K562 (cell line): ENCODE results near the gene FEZF1. TPM values are rescaled to one million over a fixed set of nuclear protein-coding genes. Genes with fewer than 3 reads are reported as not detected.

ENCODE experiments used
- ATAC-seq: fragments of 200-7000 bp; cut with Tn5 transposase; 3 replicates; pipeline ENCODE4 v1.9.1; 2020; ENCODE audit warnings: moderate library complexity
- BruUV-seq: library from RNA; stranded (reverse); fragments of 400-500 nt; replicated peaks from 2 replicates; lab custom pipeline; 2021; lab: Mats Ljungman, UMichigan
- CTCF ChIA-PET: fragments of 300-600 bp; formaldehyde crosslinking; extraction: SDS; loops from one replicate; lab custom pipeline; 2021; ENCODE audit warnings: low intra/inter-chr PET ratio; lab: Yijun Ruan, JAX
- POLR2A ChIA-PET: fragments of 300-600, 350-650 bp; sonication (Branson Sonifier 250); formaldehyde crosslinking; extraction: SDS; loops from one replicate; lab custom pipeline; 2021; ENCODE audit warnings: antibody characterized with exemption, inconsistent platforms; lab: Yijun Ruan, JAX
- DNase-seq, 4 experiments: peaks; one replicate each; pipeline versions ENCODE4 v3.0.0 to v3.0.0-alpha.2; 2011 to 2018; ENCODE audit warnings: low spot score in 3 of 4, mixed read lengths in 3 of 4; ENCODE audit errors: extremely low read depth in 1 of 4
- FAIRE-seq: peaks from 2 replicates; lab custom pipeline; 2011; peaks lifted over from hg19 to GRCh38; lab: Jason Lieb, UNC
- H2AFZ ChIP-seq: 2 replicates; pipeline ENCODE4 v1.6.0; 2011; ENCODE audit warnings: low read depth, low read length, control low read depth, inconsistent platforms
- H3K27ac ChIP-seq: fragments of 200-600 bp; 3 replicates; pipeline ENCODE4 v1.8.0; 2011; ENCODE audit warnings: low read depth, mild to moderate bottlenecking, control low read depth, inconsistent platforms, low read length, moderate library complexity, mixed read lengths; ENCODE audit errors: extremely low read depth
- H3K27me3 ChIP-seq, 2 experiments: fragments of 300-600 bp in 1 of 2; 2 replicates in 1 of 2; 3 replicates in 1 of 2; pipeline versions ENCODE4 v1.6.0 to v1.8.0; 2011; ENCODE audit warnings: inconsistent platforms in 2 of 2, low read length in 2 of 2, mild to moderate bottlenecking in 1 of 2, mixed read lengths in 1 of 2, moderate library complexity in 1 of 2; ENCODE audit not compliant: control insufficient read depth in 2 of 2, insufficient read depth in 2 of 2
- H3K36me3 ChIP-seq: fragments of 300-600 bp; 3 replicates; pipeline ENCODE4 v1.8.0; 2011; ENCODE audit warnings: mild to moderate bottlenecking, low read length, inconsistent platforms; ENCODE audit not compliant: control insufficient read depth, insufficient read depth
- H3K4me1 ChIP-seq, 2 experiments: fragments of 200-600 bp in 1 of 2; replicated peaks in 1 of 2; 2 replicates in 1 of 2; 3 replicates in 1 of 2; pipeline versions ENCODE4 v1.5.1 to v1.8.0; 2011; ENCODE audit warnings: inconsistent platforms in 2 of 2, low read length in 2 of 2, mild to moderate bottlenecking in 1 of 2, mixed read lengths in 1 of 2, moderate library complexity in 1 of 2; ENCODE audit not compliant: control insufficient read depth in 2 of 2, insufficient read depth in 2 of 2
- H3K4me2 ChIP-seq: 2 replicates; pipeline ENCODE4 v1.6.1; 2011; ENCODE audit warnings: low read length, control low read depth, inconsistent platforms, mixed read lengths; ENCODE audit not compliant: insufficient read depth
- H3K4me3 ChIP-seq: fragments of 200-600 bp; sonication (generic), shearing (Covaris generic); 2 replicates; pipeline ENCODE4 v1.5.1; 2016; ENCODE audit warnings: control low read depth, inconsistent platforms
- H3K79me2 ChIP-seq: fragments of 200-600 bp; 3 replicates; pipeline ENCODE4 v1.8.0; 2011; ENCODE audit warnings: low read length, inconsistent platforms; ENCODE audit not compliant: control insufficient read depth, insufficient read depth
- H3K9ac ChIP-seq, 2 experiments: 2 replicates each; pipeline versions ENCODE4 v1.6.0 to v1.6.1; 2011; ENCODE audit warnings: low read depth in 2 of 2, low read length in 2 of 2, control low read depth in 1 of 2, inconsistent platforms in 1 of 2, mild to moderate bottlenecking in 1 of 2, mixed read lengths in 1 of 2; ENCODE audit not compliant: insufficient read depth in 1 of 2
- H3K9me1 ChIP-seq: one replicate; pipeline ENCODE4 v1.6.0; 2011; ENCODE audit warnings: inconsistent platforms, mild to moderate bottlenecking, low read length, moderate library complexity; ENCODE audit not compliant: control insufficient read depth, insufficient read depth
- H3K9me3 ChIP-seq: replicated peaks from 2 replicates; pipeline ENCODE4 v1.5.1; 2011; ENCODE audit warnings: low read depth, low read length, inconsistent platforms; ENCODE audit not compliant: control insufficient read depth, insufficient read depth
- H4K20me1 ChIP-seq: replicated peaks from 2 replicates; pipeline ENCODE4 v1.6.1; 2011; ENCODE audit warnings: low read length, inconsistent platforms, mixed read lengths; ENCODE audit not compliant: control insufficient read depth, insufficient read depth
- ARID2 ChIP-seq: fragments of 450-650 bp; IDR thresholded peaks from 2 replicates; pipeline ENCODE4 v1.6.1; 2017; ENCODE audit warnings: antibody characterized with exemption, mild to moderate bottlenecking
- EGR1 ChIP-seq: fragments of 450-650 bp; conservative IDR thresholded peaks from 2 replicates; pipeline ENCODE4 v1.6.1; 2017; ENCODE audit warnings: mild to moderate bottlenecking
- FOSL1 ChIP-seq: fragments of 200-800 bp; sonication (Bioruptor generic); conservative IDR thresholded peaks from 2 replicates; pipeline ENCODE4 v1.6.1; 2016; ENCODE audit warnings: missing genetic modification characterization, missing compliant biosample characterization
- HOXB6 ChIP-seq: fragments of 250-450 bp; sonication (Bioruptor Pico); IDR thresholded peaks from 2 replicates; pipeline ENCODE4 v1.5.1; 2022; ENCODE audit warnings: mild to moderate bottlenecking, borderline replicate concordance
- MAZ ChIP-seq, 2 experiments: fragments of 450-650 bp in 1 of 2; sonication (generic) in 1 of 2; formaldehyde crosslinking; IDR thresholded peaks in 1 of 2; conservative IDR thresholded peaks in 1 of 2; 2 replicates each; pipeline versions ENCODE4 v1.4.0 to v1.5.0; 2020; ENCODE audit warnings: mild to moderate bottlenecking in 1 of 2, missing genetic modification reagents in 1 of 2
- TSC22D4 ChIP-seq: fragments of 450-650 bp; IDR thresholded peaks from 2 replicates; pipeline ENCODE4 v1.6.1; 2016; ENCODE audit warnings: missing genetic modification characterization, missing biosample characterization, control low read depth
- ZEB2 ChIP-seq: fragments of 450-650 bp; IDR thresholded peaks from 2 replicates; pipeline ENCODE4 v1.6.1; 2016
- WGBS: fragments of 100-300 bp; shearing (Covaris generic); methylation state at CpG from one replicate; pipeline ENCODE4 v1.1.6; 2016; ENCODE audit warnings: low coverage, mixed read lengths; ENCODE audit not compliant: insufficient coverage; ENCODE audit errors: missing lambda C conversion rate; 5-methylcytosine and 5-hydroxymethylcytosine counted together
- in situ Hi-C: fragments of 300-500 bp; cut with MboI; formaldehyde crosslinking; loops from 4 replicates; pipeline ENCODE4 v1.15.0; 2018; ENCODE audit warnings: inconsistent platforms, mixed read lengths
- intact Hi-C: fragments of 100-400 bp; cut with micrococcal nuclease; formaldehyde crosslinking; loops from 2 replicates; pipeline ENCODE4 v1.14.2; 2022
- polyA plus RNA-seq, 8 experiments: library from polyadenylated mRNA; depleted of rRNA in 4 of 8; stranded (reverse) in 5 of 8; unstranded in 3 of 8; fragments of >200 nt; fragmentation: Nextera tagmentation in 2 of 8; fragmentation: Illumina TruSeq in 1 of 8; extraction: Ambion mirVana in 2 of 8; extraction: Trizol in 1 of 8; gene quantifications; 2 replicates each; pipeline versions ENCODE4 v1.2.1 to v1.2.3, GENCODE V29; 2011 to 2014; ENCODE audit warnings: inconsistent platforms in 1 of 8, missing spikeins in 1 of 8
- total RNA-seq, 7 experiments: library from RNA; depleted of rRNA in 6 of 7; stranded (reverse); fragments of >200 nt in 6 of 7; fragmentation: Illumina TruSeq in 2 of 7; extraction: Trizol in 2 of 7; gene quantifications; 2 replicates each; pipeline versions ENCODE4 v1.2.1 to v1.2.3, GENCODE V29; 2011 to 2021; ENCODE audit warnings: low replicate concordance in 1 of 7
- TF ChIP-seq, protein P1 (sequence below): fragments of 450-650 bp; IDR thresholded peaks from 2 replicates; pipeline ENCODE4 v1.6.1; 2016; ENCODE audit warnings: mild to moderate bottlenecking

The FEZF1 gene
- total and polyA plus RNA-seq, 9 of the 15 experiments (the other 6 are each of a cell fraction or from before 2014, with no cell fraction given) = not detected

DNA sequence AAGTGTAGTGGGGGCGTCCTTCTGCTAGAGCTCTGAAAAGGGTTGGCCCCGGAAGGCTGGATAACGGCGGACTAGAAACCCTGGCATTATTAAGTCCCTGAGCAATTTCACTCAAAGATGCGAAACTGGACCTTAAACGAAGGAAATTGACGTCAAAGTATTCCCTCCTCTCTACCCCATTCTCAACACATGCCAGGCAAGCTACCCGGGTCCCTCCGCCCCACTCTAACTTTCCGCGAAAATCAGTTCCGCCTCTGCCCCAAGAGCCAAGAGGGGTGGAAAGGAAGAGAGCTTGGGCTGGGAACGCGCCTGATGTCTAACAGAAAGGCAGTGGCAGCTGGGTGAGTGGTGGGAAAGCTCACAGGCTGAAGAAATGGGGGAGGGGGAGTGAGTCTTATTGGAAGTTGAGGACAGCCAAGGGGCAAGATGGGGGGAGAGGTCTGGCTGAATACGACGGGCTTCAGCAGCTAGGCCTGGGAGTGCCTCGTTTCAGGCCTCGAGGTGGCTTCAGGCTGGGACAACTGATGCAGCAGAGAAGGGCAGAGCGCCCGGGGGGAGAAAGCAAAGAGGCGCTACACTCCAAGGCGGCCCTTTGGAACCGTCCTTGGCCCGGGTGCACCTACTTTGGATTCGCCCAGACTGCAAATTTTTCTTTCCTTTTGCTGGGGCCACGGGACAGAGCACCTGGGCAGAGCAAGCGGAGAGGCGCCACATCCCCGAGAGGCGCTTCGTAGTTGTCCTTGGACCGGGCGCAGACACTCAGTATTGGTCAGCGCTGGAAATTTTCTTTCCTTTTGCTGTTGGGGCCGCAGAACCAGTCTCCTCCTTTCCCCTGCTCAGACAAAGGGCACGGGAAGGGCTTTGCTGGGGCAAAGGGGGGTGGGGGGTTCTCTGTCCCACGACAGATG lies 2.0 kb upstream of the FEZF1 start:
- in situ Hi-C loops (no loop called here), intact Hi-C loops (no loop called here)
- H3K36me3 ChIP-seq = no peaks in the 10 kb centered on the region

More for the DNA sequence above, 2.0 kb upstream of the FEZF1 start:
- no peaks in the 10 kb centered on the region for H3K79me2 ChIP-seq
- CTCF ChIA-PET = no interaction called here
- BruUV-seq = no TSS peak
- POLR2A ChIA-PET = interaction anchor here (0.9 kb wide), 1 partner anchor 20 kb away, joined by 3 read pairs; no protein-coding TSS in a partner anchor
- no peaks in the 10 kb centered on the region for H3K9me1 ChIP-seq
- H4K20me1 ChIP-seq = no peaks in the 10 kb centered on the region
- no peak overlapping the region for H3K27ac ChIP-seq
- peaks cover 31 to 70% of the 10 kb centered on the region in 2 experiments; a peak in 4 of 5 replicates for H3K27me3 ChIP-seq
- WGBS = 5% methylated on average over 36 of the region's 37 CpGs
- no peak overlapping the region for H3K9ac ChIP-seq
- DNase-seq (no peak), FAIRE-seq (no peak), ATAC-seq (no peak)
- H3K4me3 ChIP-seq = no peak overlapping the region
- H2AFZ ChIP-seq = no peak overlapping the region
- no peak for TF ChIP-seq ZEB2
- TF ChIP-seq MAZ (CRISPR knock-in tag; conservative IDR thresholded peaks at IDR 0.05 in 1 of 2, IDR thresholded peaks at IDR 0.05 in 1 of 2) = no peak
- TF ChIP-seq, protein P1, sequence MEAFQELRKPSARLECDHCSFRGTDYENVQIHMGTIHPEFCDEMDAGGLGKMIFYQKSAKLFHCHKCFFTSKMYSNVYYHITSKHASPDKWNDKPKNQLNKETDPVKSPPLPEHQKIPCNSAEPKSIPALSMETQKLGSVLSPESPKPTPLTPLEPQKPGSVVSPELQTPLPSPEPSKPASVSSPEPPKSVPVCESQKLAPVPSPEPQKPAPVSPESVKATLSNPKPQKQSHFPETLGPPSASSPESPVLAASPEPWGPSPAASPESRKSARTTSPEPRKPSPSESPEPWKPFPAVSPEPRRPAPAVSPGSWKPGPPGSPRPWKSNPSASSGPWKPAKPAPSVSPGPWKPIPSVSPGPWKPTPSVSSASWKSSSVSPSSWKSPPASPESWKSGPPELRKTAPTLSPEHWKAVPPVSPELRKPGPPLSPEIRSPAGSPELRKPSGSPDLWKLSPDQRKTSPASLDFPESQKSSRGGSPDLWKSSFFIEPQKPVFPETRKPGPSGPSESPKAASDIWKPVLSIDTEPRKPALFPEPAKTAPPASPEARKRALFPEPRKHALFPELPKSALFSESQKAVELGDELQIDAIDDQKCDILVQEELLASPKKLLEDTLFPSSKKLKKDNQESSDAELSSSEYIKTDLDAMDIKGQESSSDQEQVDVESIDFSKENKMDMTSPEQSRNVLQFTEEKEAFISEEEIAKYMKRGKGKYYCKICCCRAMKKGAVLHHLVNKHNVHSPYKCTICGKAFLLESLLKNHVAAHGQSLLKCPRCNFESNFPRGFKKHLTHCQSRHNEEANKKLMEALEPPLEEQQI = no peak
- TF ChIP-seq EGR1 = no peak
- no peak for TF ChIP-seq FOSL1 (tag)
- TF ChIP-seq TSC22D4 (tag) = no peak
- TF ChIP-seq ARID2 = no peak
- TF ChIP-seq HOXB6 (CRISPR knock-in tag) = no peak
- no peak overlapping the region for H3K4me2 ChIP-seq
- H3K4me1 ChIP-seq = peaks cover 0 to 19% of the 10 kb centered on the region in 2 experiments; a peak in 1 of 5 replicates
- H3K9me3 ChIP-seq = no peaks in the 10 kb centered on the region
